ENCODE data around the gene RFESD. TPM values are rescaled to one million over a fixed set of nuclear protein-coding genes. Genes with fewer than 3 reads are reported as not detected.

The RFESD gene
- total RNA-seq, 4 donors from 2014 or later, result 0.63 to 3.7 (median 2.5) TPM

- intact Hi-C loops (cut with DNase I), result loop anchor here (5.0 to 10.0 kb wide), 2 partner anchors 75 to 187 kb away; partner anchors contain the start of gene RHOBTB3
- H3K36me3 ChIP-seq, result no peaks in the 10 kb centered on the region
- no peak for DNase-seq
- no peaks in the 10 kb centered on the region for H3K27me3 ChIP-seq
- peaks cover 0 to 5% of the 10 kb centered on the region in 2 donors for H3K4me1 ChIP-seq
- H3K4me3 ChIP-seq (replicated peaks in 1 of 3), result no peak overlapping the region
- TF ChIP-seq POLR2A (IDR thresholded peaks at IDR 0.05), result no peak
- TF ChIP-seq CTCF (IDR thresholded peaks at IDR 0.05), result no peak
- WGBS, 2 donors, result 88 to 93% methylated on average over 2 of the region's 2 CpGs
- H3K27ac ChIP-seq, result no peak overlapping the region
- H3K9me3 ChIP-seq, result no peaks in the 10 kb centered on the region
Observed at GRCh38 chr5:95660060-95660459, 13.5 kb downstream of the RFESD start.

GRCh38 chr5:95662946-95663345, 16.4 kb downstream of the RFESD start:
- no peak for DNase-seq
- peaks cover 0 to 5% of the 10 kb centered on the region in 2 donors for H3K4me1 ChIP-seq
- TF ChIP-seq CTCF (IDR thresholded peaks at IDR 0.05), result no peak
- no peak for TF ChIP-seq POLR2A (IDR thresholded peaks at IDR 0.05)
- no peak overlapping the region for H3K27ac ChIP-seq
- no peaks in the 10 kb centered on the region for H3K9me3 ChIP-seq
- H3K27me3 ChIP-seq, result no peaks in the 10 kb centered on the region
- H3K36me3 ChIP-seq, result no peaks in the 10 kb centered on the region
- H3K4me3 ChIP-seq (replicated peaks in 1 of 3), result no peak overlapping the region
- intact Hi-C loops (cut with DNase I), result loop anchor here (5.0 to 10.0 kb wide), 2 partner anchors 72 to 184 kb away; partner anchors contain the start of gene RHOBTB3

GRCh38 chr5:95664204-95664786, 17.7 kb downstream of the RFESD start:
- Histone ChIP-seq H3K4me1 (peaks cover 0 to 5% of the 10 kb centered on the region in 2 donors), H3K36me3 (no peaks in the 10 kb centered on the region), H3K27me3 (no peaks in the 10 kb centered on the region), H3K4me3 (replicated peaks in 1 of 3) (no peak overlapping the region), H3K27ac (peak overlapping the region in 1 of 3 donors; percentile 57), H3K9me3 (no peaks in the 10 kb centered on the region)
- intact Hi-C loops (cut with DNase I), result loop anchor here (5.0 to 10.0 kb wide), 2 partner anchors 71 to 183 kb away; partner anchors contain the start of gene RHOBTB3
- 14 to 15% methylated on average over 3 of the region's 3 CpGs for WGBS, 2 donors
- peak; percentile 22 to 39 for DNase-seq
- peak; percentile 43 to 89 (median 76) for TF ChIP-seq CTCF (IDR thresholded peaks at IDR 0.05)
- TF ChIP-seq POLR2A (IDR thresholded peaks at IDR 0.05), result no peak

GRCh38 chr5:95667061-95667618, 20.6 kb downstream of the RFESD start:
- Histone ChIP-seq H3K27ac (no peak overlapping the region), H3K36me3 (no peaks in the 10 kb centered on the region), H3K9me3 (no peaks in the 10 kb centered on the region), H3K4me3 (replicated peaks in 1 of 3) (no peak overlapping the region), H3K27me3 (no peaks in the 10 kb centered on the region), H3K4me1 (peaks cover 0 to 5% of the 10 kb centered on the region in 2 donors)
- TF ChIP-seq CTCF (IDR thresholded peaks at IDR 0.05) (no peak), POLR2A (IDR thresholded peaks at IDR 0.05) (no peak)
- DNase-seq, result no peak
- intact Hi-C loops (cut with DNase I), result loop anchor here (10.0 kb wide), 1 partner anchor 68 kb away; the partner anchor contains the start of gene RHOBTB3
- WGBS, 2 donors, result 73 to 89% methylated on average over 4 of the region's 4 CpGs

- Histone ChIP-seq H3K36me3 (no peaks in the 10 kb centered on the region), H3K9me3 (no peaks in the 10 kb centered on the region), H3K4me1 (peaks cover 1 to 5% of the 10 kb centered on the region in 2 donors), H3K27ac (no peak overlapping the region), H3K27me3 (no peaks in the 10 kb centered on the region), H3K4me3 (replicated peaks in 1 of 3) (no peak overlapping the region)
- TF ChIP-seq POLR2A (IDR thresholded peaks at IDR 0.05) (no peak), CTCF (IDR thresholded peaks at IDR 0.05) (no peak)
- no peak for DNase-seq
- intact Hi-C loops (cut with DNase I), result loop anchor here (10.0 kb wide), 1 partner anchor 67 kb away; the partner anchor contains the start of gene RHOBTB3
Observed at GRCh38 chr5:95667678-95668077, 21.1 kb downstream of the RFESD start.
